ENCODE results near the gene CHRM5. TPM values are rescaled to one million over a fixed set of nuclear protein-coding genes. Genes with fewer than 3 reads are reported as not detected.
"Not testable (repeated sequence)": the region's sequence is repeated elsewhere in the genome, so short reads cannot be mapped to it uniquely, and the experiment has no call there.

The CHRM5 gene
- total RNA-seq, 4 donors from 2014 or later, result not detected

DNA sequence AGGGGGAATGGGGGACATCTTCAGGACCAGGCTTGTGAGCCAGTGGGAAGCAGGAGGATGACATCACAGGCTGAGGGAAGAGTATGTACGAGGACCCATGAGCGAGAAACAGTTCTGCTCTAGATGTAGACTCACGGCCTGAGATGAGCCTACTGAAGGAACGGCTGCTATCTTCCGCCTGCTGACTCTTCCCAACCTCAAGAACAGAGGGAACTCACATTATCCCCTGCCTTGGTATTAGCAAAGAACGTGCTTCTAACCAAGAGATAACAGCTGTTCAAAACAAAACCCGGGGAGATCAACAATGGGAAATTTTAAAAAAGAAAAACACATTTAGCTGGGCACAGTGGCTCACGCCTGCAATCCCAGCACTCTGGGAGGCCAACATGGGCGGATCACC, 45.4 kb downstream of the CHRM5 start:
- Histone ChIP-seq H3K4me3 (no peak overlapping the region), H3K27ac (no peak overlapping the region), H3K27me3 (no peaks in the 10 kb centered on the region), H3K9me3 (no peaks in the 10 kb centered on the region), H3K4me1 (no peaks in the 10 kb centered on the region), H3K36me3 (no peaks in the 10 kb centered on the region)
- no peak for TF ChIP-seq POLR2A (IDR thresholded peaks at IDR 0.05)
- TF ChIP-seq, protein P1, sequence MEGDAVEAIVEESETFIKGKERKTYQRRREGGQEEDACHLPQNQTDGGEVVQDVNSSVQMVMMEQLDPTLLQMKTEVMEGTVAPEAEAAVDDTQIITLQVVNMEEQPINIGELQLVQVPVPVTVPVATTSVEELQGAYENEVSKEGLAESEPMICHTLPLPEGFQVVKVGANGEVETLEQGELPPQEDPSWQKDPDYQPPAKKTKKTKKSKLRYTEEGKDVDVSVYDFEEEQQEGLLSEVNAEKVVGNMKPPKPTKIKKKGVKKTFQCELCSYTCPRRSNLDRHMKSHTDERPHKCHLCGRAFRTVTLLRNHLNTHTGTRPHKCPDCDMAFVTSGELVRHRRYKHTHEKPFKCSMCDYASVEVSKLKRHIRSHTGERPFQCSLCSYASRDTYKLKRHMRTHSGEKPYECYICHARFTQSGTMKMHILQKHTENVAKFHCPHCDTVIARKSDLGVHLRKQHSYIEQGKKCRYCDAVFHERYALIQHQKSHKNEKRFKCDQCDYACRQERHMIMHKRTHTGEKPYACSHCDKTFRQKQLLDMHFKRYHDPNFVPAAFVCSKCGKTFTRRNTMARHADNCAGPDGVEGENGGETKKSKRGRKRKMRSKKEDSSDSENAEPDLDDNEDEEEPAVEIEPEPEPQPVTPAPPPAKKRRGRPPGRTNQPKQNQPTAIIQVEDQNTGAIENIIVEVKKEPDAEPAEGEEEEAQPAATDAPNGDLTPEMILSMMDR (IDR thresholded peaks at IDR 0.05), result no peak
- intact Hi-C loops (cut with DNase I), result no loop called here
- 90 to 94% methylated on average over 9 of the region's 9 CpGs for WGBS, 2 donors
- DNase-seq, result no peak

DNA sequence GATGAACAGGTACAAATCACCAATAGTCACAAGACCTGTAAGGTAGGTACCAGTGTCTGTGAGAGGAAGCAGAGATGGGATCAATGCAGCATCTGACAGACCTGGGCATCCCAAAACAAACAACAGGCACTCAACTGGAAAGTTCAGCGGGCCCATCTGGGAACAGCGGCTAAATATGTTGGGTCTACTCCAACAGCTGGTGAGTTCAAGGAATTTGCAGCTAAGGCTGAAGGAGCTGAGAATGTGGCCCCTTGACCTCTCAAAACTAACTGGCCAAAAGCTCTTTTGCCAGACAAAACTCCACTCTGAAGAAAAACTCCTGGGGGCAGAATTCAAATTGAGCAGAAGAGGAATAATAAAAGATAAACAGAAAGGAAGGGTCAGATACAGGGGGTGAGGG, 46.3 kb downstream of the CHRM5 start:
- 71 to 87% methylated on average over 2 of the region's 2 CpGs for WGBS, 2 donors
- TF ChIP-seq, protein P1 (IDR thresholded peaks at IDR 0.05), result no peak
- no peak for TF ChIP-seq POLR2A (IDR thresholded peaks at IDR 0.05)
- H3K4me3 ChIP-seq, result no peak overlapping the region
- intact Hi-C loops (cut with DNase I), result no loop called here
- H3K27ac ChIP-seq, result no peak overlapping the region
- no peak for DNase-seq
- no peaks in the 10 kb centered on the region for H3K36me3 ChIP-seq
- H3K9me3 ChIP-seq, result no peaks in the 10 kb centered on the region
- no peaks in the 10 kb centered on the region for H3K27me3 ChIP-seq
- H3K4me1 ChIP-seq, result no peaks in the 10 kb centered on the region

DNA sequence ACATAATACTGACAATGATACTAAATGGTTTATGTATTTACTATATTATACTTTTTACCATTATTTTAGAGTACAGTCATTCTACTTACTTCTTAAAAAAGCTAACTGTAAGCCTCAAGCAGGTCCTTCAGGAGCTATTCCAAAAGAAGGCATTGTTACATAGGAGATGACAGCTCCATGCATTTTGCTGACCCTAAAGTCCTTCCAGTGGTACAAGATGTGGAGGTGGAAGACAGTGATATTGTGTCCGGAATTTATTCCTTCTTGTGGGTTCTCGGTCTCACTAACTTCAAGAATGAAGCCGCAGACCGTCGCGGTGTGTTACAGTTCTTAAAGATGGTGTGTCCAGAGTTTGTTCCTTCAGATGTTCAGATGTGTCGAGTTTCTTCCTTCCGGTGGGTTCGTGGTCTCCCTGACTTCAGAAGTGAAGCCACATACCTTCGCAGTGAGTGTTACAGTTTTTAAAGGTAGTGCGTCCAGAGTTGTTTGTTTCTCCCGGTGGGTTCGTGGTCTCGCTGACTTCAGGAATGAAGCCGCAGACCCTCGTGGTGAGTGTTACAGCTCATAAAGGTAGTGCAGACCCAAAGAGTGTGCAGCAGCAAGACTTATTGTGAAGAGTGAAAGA, 49.8 kb downstream of the CHRM5 start:
- Histone ChIP-seq H3K9me3 (no peaks in the 10 kb centered on the region), H3K4me3 (no peak overlapping the region), H3K4me1 (peaks cover 0 to 8% (median 7%) of the 10 kb centered on the region in 3 donors), H3K27ac (no peak overlapping the region), H3K27me3 (no peaks in the 10 kb centered on the region), H3K36me3 (no peaks in the 10 kb centered on the region)
- TF ChIP-seq POLR2A (IDR thresholded peaks at IDR 0.05), result no peak
- TF ChIP-seq, protein P1 (IDR thresholded peaks at IDR 0.05), result no peak
- no peak for DNase-seq
- WGBS, 2 donors, result 91 to 95% methylated on average over 14 to 16 of the region's 16 CpGs
- intact Hi-C loops (cut with DNase I), result no loop called here

DNA sequence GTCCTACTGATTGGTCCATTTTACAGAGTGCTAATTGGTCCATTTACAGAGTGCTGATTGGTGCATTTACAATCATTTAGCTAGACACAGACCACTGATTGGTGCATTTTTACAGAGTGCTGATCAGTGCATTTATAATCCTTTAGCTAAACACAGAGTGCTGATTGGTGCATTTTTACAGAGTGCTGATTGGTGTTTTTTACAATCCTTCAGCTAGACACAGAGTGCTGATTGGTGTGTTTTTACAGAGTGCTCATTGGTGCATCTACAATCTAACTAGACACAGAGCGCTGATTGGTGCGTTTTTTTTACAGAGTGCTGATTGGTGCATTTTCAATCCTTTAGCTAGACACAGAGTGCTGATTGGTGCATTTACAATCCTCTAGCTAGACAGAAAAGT, 50.4 kb downstream of the CHRM5 start:
- H3K36me3 ChIP-seq; H3K9me3 ChIP-seq; H3K4me3 ChIP-seq; H3K27me3 ChIP-seq; H3K27ac ChIP-seq; DNase-seq; intact Hi-C loops (cut with DNase I): not testable (repeated sequence)
- peaks cover 0 to 14% (median 14%) of the 10 kb centered on the region in 3 donors for H3K4me1 ChIP-seq
- 100% methylated on average over 2 of the region's 2 CpGs for WGBS, 2 donors

DNA sequence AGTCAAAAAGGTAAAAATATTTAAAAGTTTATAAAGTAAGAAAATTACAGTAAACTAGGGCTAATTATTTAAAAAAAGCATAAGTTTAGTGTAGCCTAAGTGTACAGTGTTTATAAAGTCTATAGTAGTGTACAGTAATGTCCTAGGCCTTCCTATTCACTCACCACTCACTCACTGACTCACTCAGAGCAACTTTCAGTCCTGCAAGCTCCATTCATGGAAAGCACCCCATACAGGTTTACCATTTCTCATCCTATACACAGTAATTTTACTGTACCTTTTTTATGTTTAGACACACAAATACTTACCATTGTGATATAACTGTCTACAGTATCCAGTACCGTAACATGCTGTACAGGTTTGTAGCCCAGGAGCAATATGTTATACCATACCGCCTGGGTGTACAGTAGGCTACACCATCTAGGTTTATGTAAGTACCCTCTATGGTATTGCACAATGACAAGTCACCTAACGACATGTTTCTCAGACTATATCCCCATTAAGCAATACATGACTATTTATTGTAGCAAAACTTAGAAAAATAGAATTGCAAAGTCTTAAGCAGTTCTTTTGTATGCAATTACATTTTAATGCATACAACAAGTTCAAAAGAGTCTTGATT, 51.2 kb downstream of the CHRM5 start:
- H3K4me1 ChIP-seq, result peaks cover 0 to 15% (median 14%) of the 10 kb centered on the region in 3 donors

More for the DNA sequence above, 51.2 kb downstream of the CHRM5 start:
- Histone ChIP-seq H3K27ac (no peak overlapping the region), H3K4me3 (no peak overlapping the region), H3K27me3 (no peaks in the 10 kb centered on the region), H3K36me3 (no peaks in the 10 kb centered on the region), H3K9me3 (no peaks in the 10 kb centered on the region)
- intact Hi-C loops (cut with DNase I), result no loop called here
- TF ChIP-seq, protein P1 (IDR thresholded peaks at IDR 0.05), result no peak
- TF ChIP-seq POLR2A (IDR thresholded peaks at IDR 0.05), result no peak
- no peak for DNase-seq
- WGBS, 2 donors, result 85 to 90% methylated on average over 3 of the region's 3 CpGs

All from esophagus squamous epithelium (tissue), 5 donors.